Measurements from ENCODE around the gene GOLGA6D.
"Not testable (repeated sequence)": the region's sequence is repeated elsewhere in the genome, so short reads cannot be mapped to it uniquely, and the experiment has no call there.

Gene GOLGA6D

DNA sequence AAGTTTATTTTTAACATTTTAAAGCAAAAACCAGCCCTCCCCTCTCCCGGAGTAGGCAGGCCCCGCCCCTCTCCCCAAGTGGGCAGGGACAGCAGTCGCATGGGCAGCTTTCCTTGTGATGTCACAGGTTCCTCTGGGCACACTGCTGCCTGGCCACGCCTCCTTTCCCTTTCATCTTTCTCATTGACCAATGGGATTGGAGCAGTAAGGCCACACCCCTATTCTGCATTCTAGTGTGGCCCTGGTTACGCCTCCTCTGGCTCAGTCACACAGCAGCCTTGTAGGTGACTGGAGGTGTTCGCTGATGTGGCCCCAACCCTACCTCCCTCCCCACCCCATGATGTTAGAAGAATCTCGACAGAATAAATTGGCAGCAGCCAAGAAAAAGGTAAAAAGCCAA lies at the start of gene GOLGA6D:
Gene GOLGA6D (plus strand): TSS at position 264 of the 400 bp plus-strand sequence. CDS start 41 bp downstream, at position 305.
- DNase-seq (ENCODE audit: low spot score): not testable (repeated sequence)

DNA sequence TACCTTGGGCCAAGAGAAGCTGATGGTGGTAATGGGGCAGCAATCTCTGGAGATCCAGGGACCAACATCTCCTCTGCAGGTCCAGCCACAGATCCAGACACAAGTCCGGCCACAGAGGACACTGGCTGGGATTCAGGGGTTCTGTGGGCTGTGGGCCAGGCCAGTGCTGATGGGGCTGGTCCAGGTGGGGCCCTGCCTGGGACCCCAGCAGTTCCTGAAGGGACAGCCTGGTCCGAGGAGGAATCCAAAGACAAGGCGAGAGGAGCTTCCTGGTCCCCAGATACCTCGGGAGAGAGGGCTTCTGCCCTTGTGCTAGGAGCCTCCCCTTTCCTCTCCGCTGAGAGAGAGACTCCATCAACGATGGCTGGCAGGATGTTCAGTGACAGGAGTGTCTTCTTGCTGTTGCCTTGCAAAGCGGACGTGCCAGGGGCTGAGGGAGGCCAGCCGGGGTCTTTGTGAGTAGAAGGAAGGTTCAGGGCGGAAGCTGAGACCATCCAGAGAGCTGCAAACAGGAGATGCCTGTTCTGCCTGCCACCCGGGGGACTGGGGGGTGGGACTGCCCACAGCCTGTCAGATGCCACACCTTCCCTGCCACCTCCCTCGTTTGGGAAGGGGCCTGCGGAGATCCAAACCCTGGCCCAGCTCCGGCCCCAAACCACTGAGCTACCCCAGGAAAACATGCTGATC lies 49.0 kb upstream of the GOLGA6D start:
- no peak for DNase-seq (ENCODE audit: low spot score)

GRCh38 chr15:75234191-75234810 lies 48.3 kb upstream of the GOLGA6D start:
- no peak for DNase-seq (ENCODE audit: low spot score)

DNA sequence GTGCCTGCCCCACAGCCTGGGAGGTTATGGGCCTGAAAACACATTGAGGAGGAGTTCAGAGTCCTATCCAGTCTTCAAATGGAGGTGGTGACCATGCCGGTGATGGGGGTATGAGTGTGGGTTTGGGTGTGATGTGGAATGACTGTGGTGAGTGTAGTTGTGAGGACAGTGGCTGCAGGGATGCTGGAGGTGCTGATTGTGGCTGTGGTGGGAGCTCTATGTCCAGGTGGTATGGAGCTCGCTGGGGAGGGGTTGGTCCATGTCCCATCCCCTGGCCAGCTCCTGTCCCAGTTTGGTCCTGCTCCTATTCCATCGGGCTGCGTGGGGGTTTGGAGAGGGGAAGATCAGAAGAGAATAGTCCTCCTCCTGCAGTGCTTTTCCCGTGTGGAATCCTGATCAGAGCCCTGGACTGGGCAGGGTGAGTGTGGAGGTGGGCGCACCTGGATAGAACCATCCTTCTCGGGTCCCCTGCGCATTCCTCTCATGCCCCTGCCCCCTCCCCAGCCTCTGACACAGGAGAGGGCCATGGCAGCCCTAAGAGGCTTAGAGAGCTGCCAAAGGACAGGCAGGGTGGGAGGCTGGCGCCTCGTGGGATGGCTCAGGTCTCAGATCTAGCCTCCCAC lies 47.5 kb upstream of the GOLGA6D start:
- no peak for DNase-seq (ENCODE audit: low spot score)

- no peak for DNase-seq (ENCODE audit: low spot score)
Observed at GRCh38 chr15:75235760-75236729, 46.6 kb upstream of the GOLGA6D start.

DNA sequence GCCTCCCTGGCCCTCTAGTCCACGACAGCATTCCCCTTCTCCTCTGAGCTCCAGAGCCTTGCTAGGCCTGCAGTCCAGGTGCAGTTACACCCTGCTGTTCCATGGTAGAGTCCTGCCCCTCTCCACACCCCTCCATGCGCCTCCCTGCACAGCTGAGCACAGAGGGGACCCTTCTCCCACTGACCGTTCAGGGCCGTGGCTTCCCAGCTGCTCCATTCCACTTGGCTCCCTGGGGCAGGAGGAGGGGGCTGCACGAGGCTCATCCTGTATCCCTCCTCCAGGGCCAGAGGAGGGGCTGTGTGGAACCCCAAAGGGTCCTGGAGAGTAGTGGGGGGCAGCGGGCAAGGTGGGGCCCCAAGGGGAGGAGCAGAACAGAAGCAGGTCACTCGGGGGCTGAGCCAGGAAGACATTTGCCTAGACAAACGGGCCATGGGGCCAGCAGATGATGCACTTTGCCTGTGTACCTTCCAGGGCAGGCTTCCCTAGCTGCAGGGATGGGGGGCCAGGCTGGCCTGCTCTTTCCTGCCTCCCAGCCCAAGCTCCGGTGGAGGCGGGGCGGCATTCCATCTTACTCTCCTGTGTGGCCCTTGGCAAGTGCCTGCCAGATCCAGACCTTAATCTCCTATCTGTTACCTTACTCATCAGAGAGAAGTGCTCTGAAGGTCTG lies 45.2 kb upstream of the GOLGA6D start:
- DNase-seq (ENCODE audit: low spot score): no peak

DNA sequence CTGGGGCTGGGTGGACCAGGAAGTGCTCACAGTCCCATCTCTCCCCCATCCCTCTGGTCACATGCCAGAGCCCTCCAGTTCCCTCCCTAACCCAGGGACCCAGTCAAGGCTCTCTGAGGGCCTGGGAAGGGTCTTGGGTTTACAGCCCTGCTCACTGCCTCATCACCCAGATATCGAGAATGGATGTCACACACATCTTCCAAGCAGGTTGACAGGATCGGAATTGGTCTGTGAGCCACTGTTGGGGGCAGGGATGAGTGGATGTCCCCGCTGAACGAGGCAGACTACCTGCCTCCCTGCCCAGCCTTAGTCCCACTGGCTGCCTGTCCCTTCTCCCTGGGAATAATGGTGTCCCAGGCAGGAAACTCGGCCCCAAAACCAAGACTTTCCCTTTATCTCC lies 44.5 kb upstream of the GOLGA6D start:
- DNase-seq (ENCODE audit: low spot score): no peak

- not testable (repeated sequence) for DNase-seq (ENCODE audit: low spot score)
Observed at GRCh38 chr15:75245741-75246140, 36.9 kb upstream of the GOLGA6D start.

DNA sequence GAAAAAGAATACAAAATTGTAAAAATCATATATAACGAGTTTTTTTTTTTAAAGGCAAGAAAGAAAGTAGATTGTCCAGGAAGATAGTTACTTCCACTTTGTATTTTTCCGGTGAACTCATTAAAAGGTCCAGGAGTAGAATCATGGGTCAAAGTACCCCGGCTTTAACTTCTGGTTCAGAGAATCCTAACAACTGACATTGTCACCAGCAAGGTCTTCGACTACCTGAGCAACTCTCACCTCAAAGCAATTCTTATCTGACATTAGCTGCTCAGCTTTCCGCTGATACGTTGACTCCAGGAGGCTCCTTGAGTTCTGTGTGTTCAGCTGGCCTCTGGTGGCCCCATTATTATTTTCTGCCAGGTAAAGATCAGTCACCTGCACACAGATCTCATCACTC lies 33.6 kb upstream of the GOLGA6D start:
- not testable (repeated sequence) for DNase-seq (ENCODE audit: low spot score)

- DNase-seq (ENCODE audit: low spot score): no peak
Observed at GRCh38 chr15:75249726-75250125, 32.9 kb upstream of the GOLGA6D start.

- not testable (repeated sequence) for DNase-seq (ENCODE audit: low spot score)
Observed at GRCh38 chr15:75251343-75251742, 31.3 kb upstream of the GOLGA6D start.

DNA sequence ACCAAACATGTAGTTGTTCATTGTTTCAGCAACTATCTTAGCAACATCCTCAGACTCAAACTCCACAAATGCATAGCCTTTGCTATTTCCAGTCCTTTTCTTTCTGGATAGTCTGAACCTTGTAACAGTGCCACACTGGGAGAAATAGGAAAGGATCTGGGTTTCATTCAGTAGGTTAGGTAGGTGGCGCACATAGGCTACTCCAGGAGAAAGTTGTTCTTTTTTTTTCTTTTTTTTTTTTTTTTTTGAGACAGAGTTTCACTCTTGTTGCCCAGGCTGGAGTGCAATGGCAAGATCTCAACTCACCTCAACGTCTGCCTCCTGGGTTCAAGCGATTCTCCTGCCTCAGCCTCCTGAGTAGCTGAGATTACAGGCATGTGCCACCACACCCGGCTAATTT lies 30.4 kb upstream of the GOLGA6D start:
- not testable (repeated sequence) for DNase-seq (ENCODE audit: low spot score)

GRCh38 chr15:75258034-75258433 lies 24.6 kb upstream of the GOLGA6D start, which contains the start of gene GOLGA6C:
Gene GOLGA6C (plus strand): TSS chr15:75258334. CDS start chr15:75258599, 265 bp downstream.
- DNase-seq (ENCODE audit: low spot score): not testable (repeated sequence)

DNA sequence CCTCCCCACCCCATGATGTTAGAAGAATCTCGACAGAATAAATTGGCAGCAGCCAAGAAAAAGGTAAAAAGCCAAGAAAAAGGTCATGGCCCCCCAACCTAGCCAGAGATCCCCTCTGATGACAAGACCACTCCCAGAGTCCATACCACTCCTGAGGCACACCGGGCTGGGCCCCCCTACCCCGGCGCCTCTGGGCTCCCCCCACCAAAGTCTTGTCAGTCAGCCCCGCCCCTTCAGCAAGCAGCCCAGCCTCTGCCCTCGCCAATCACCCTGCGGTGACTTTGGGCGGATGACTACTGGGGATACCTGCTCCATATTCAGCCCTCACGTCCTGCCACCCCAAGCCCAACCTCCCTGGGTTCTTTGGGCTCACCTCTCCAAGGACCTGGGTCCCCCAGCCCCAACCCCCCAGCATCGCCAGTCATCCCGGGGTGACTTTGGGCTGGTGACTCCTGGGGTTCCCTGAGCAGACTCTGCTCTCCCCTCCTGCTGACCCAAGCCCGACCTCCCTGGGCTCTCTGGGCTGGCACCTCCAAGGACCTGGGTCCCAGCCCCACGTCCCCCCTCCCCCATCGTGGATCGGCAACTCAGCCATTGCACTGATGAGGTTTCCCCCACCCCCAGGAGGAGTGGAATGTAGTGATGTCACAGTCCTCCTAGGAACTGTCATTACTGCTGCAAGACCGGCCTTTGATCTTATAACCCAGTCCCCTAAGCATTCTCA lies 23.9 kb upstream of the GOLGA6D start:
- not testable (repeated sequence) for DNase-seq (ENCODE audit: low spot score)

GRCh38 chr15:75259873-75260272 lies 22.8 kb upstream of the GOLGA6D start:
- not testable (repeated sequence) for DNase-seq (ENCODE audit: low spot score)

- not testable (repeated sequence) for DNase-seq (ENCODE audit: low spot score)
Observed at GRCh38 chr15:75273751-75274359, 8.8 kb upstream of the GOLGA6D start.

DNA sequence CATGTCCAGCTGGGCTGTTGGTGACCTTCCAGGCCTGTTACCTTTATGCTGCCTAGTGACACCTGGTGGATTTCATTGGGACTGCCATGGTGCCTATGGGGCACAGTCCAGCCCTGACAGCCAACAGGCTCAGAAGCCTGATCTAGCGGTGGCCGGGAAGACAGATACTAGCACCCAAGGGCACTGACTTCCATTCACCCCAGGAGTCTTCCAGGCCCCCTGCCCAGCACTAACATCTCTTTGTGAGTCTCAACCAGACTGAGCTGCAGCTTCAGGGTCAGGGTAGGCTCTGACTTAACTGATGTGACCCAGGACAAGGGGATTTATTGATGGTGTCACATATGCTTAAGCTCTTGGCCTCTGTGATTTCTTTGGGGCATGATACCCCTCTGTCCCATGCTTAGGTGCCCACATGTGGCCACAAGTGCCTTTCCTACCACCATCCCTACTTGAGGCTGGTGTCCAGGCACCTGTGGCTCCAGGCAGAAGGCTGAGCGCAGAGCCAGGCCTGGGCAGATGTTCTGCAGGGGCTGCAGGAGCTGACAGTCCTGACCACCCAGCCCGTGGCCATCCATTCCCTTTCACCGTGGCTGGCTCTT lies 8.0 kb upstream of the GOLGA6D start:
- peak; percentile 30 for DNase-seq (ENCODE audit: low spot score)

DNA sequence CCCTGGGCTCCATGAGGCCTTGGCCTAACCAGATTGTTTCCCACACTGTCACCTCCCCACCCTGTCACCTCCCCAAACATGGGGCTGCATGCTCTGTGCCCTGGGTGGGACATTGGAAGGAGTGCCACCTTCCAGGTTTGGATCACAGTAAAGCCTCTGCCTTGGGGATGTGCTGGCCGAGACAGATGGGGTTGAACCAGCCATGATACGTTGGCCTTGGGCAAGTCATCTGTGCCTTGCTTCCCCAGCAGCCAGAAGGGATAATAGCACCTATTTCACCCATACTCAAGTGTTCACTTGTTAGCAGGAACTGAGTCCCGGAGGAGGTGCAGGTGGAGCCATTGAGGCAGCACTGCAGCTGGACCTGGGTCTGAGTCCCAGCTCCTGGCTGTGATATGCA lies 7.0 kb upstream of the GOLGA6D start:
- not testable (repeated sequence) for DNase-seq (ENCODE audit: low spot score)

- not testable (repeated sequence) for DNase-seq (ENCODE audit: low spot score)
Observed at GRCh38 chr15:75278497-75278896, 4.1 kb upstream of the GOLGA6D start.

DNA sequence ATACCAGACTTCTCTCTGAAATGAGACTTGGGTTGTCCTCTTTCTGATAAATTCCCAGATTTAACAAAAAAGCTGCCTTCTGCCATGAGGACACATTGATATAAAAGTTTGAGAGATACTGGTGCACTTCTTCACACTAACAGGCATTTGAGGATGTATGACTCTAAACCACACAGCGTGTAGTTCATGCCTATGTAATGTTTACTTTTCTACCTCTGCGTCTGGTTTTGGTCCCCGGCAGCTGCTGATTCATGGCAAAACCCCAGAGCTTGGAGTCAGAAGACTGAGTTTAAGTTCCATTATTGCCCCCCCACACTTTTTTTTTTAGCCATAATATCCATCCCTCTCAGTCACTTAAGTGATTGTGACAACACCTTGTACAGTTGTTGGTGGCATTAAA lies 1.5 kb downstream of the GOLGA6D start:
- not testable (repeated sequence) for DNase-seq (ENCODE audit: low spot score)

Measured in kidney capillary endothelial cell (primary cell).